Breast epithelium (tissue), 3 donors: ENCODE data around the gene CCDC88B.

Experiments used
- CTCF ChIP-seq, 3 donors: fragments of 450-650 bp; IDR thresholded peaks; one replicate each; pipeline ENCODE4 v1.5.1; 2016 to 2017; ENCODE audit warnings: antibody characterized with exemption in 3 of 3, mild to moderate bottlenecking in 3 of 3, moderate library complexity in 3 of 3
- POLR2AphosphoS5 ChIP-seq, 3 donors: sonication (generic); formaldehyde crosslinking; IDR thresholded peaks; one replicate each; pipeline ENCODE4 v1.6.1; 2017; ENCODE audit warnings: antibody characterized with exemption in 3 of 3

- TF ChIP-seq CTCF (IDR thresholded peaks at IDR 0.05): no peak
- no peak for TF ChIP-seq POLR2AphosphoS5 (IDR thresholded peaks at IDR 0.05)
Observed at GRCh38 chr11:64320556-64320955, 19.4 kb upstream of the CCDC88B start.
